Testis (tissue), 2 donors: Measurements from ENCODE around the gene CD96.

Source experiments
- POLR2A ChIP-seq: fragments of 450-650 bp; IDR thresholded peaks from one replicate; pipeline ENCODE4 v1.6.1; 2017; ENCODE audit warnings: antibody characterized with exemption, mild to moderate bottlenecking, moderate library complexity
- TF ChIP-seq, protein P1 (sequence below), 3 experiments: fragments of 450-650 bp in 2 of 3; fragments of 200-600 bp in 1 of 3; sonication (generic) in 1 of 3; IDR thresholded peaks; one replicate each; pipeline ENCODE4 v1.5.1; 2016 to 2019; ENCODE audit warnings: antibody characterized with exemption in 3 of 3, mild to moderate bottlenecking in 2 of 3, moderate library complexity in 1 of 3

GRCh38 chr3:111621535-111621934, 79.5 kb downstream of the CD96 start:
- TF ChIP-seq, protein P1, sequence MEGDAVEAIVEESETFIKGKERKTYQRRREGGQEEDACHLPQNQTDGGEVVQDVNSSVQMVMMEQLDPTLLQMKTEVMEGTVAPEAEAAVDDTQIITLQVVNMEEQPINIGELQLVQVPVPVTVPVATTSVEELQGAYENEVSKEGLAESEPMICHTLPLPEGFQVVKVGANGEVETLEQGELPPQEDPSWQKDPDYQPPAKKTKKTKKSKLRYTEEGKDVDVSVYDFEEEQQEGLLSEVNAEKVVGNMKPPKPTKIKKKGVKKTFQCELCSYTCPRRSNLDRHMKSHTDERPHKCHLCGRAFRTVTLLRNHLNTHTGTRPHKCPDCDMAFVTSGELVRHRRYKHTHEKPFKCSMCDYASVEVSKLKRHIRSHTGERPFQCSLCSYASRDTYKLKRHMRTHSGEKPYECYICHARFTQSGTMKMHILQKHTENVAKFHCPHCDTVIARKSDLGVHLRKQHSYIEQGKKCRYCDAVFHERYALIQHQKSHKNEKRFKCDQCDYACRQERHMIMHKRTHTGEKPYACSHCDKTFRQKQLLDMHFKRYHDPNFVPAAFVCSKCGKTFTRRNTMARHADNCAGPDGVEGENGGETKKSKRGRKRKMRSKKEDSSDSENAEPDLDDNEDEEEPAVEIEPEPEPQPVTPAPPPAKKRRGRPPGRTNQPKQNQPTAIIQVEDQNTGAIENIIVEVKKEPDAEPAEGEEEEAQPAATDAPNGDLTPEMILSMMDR (IDR thresholded peaks at IDR 0.05), result no peak
- TF ChIP-seq POLR2A, result no peak
